ENCODE results near the gene HSPA13. TPM values are rescaled to one million over a fixed set of nuclear protein-coding genes. Genes with fewer than 3 reads are reported as not detected.

HSPA13 gene
- polyA plus RNA-seq, 1 donor = 26.6 TPM

- H3K9me3 ChIP-seq (ENCODE audit: control insufficient read depth, low read depth, low read length) = no peaks in the 10 kb centered on the region
- H3K36me3 ChIP-seq (ENCODE audit: control insufficient read depth, insufficient read depth, low read length) = no peaks in the 10 kb centered on the region
- peak in 1 of 2 donors; percentile 14 for DNase-seq
- H3K27ac ChIP-seq (ENCODE audit: low read length) = no peak overlapping the region
- no peaks in the 10 kb centered on the region for H3K27me3 ChIP-seq (ENCODE audit: control insufficient read depth, insufficient read depth, low read length)
- WGBS (ENCODE audit: insufficient coverage, low lambda C conversion rate) = 75% methylated on average over 2 of the region's 2 CpGs
- H3K4me1 ChIP-seq (ENCODE audit: control insufficient read depth, insufficient read depth, low read length) = no peaks in the 10 kb centered on the region
- no peak overlapping the region for H3K4me3 ChIP-seq (ENCODE audit: low read length)
Observed at GRCh38 chr21:14325595-14325994, 57.4 kb downstream of the HSPA13 start.

Other genes with a start within 250 kb of the HSPA13 start
- 0.21 TPM for gene LIPI, start 172.2 kb downstream of the HSPA13 start, polyA plus RNA-seq
- gene RBM11, start 167.0 kb downstream of the HSPA13 start, polyA plus RNA-seq = 2.2 TPM
- gene SAMSN1, start 163.2 kb upstream of the HSPA13 start, polyA plus RNA-seq = 3.4 TPM

Data from large intestine (tissue), 3 donors.